Ishikawa (cell line): ENCODE measurements around the gene EZR.

Experiments
- CEBPB ChIP-seq: IDR thresholded peaks from 2 replicates; pipeline ENCODE4 v1.6.1; 2012
- CREB1 ChIP-seq: IDR thresholded peaks from 2 replicates; pipeline ENCODE4 v1.6.1; 2012; ENCODE audit warnings: low read depth
- EGR1 ChIP-seq: IDR thresholded peaks from 2 replicates; pipeline ENCODE4 v1.6.1; 2012
- EP300 ChIP-seq: IDR thresholded peaks from 2 replicates; pipeline ENCODE4 v1.6.1; 2012; ENCODE audit warnings: borderline replicate concordance
- FOXM1 ChIP-seq: IDR thresholded peaks from 2 replicates; pipeline ENCODE4 v1.6.1; 2012; ENCODE audit warnings: low read depth, borderline replicate concordance
- NFIC ChIP-seq: IDR thresholded peaks from 2 replicates; pipeline ENCODE4 v1.6.1; 2012
- RAD21 ChIP-seq: IDR thresholded peaks from 2 replicates; pipeline ENCODE4 v1.6.1; 2012; ENCODE audit warnings: low read depth
- TAF1 ChIP-seq: IDR thresholded peaks from 2 replicates; pipeline ENCODE4 v1.6.1; 2012; ENCODE audit warnings: low read depth, mild to moderate bottlenecking
- TCF12 ChIP-seq: IDR thresholded peaks from 2 replicates; pipeline ENCODE4 v1.6.1; 2012; ENCODE audit warnings: low read depth
- TEAD4 ChIP-seq: IDR thresholded peaks from 2 replicates; pipeline ENCODE4 v1.6.1; 2012
- YY1 ChIP-seq: IDR thresholded peaks from 2 replicates; pipeline ENCODE4 v1.6.1; 2012; ENCODE audit warnings: low read depth
- ZBTB7A ChIP-seq: IDR thresholded peaks from 2 replicates; pipeline ENCODE4 v1.6.1; 2012; ENCODE audit warnings: low read depth
- TF ChIP-seq, protein P1 (sequence below): IDR thresholded peaks from 2 replicates; pipeline ENCODE4 v1.6.1; 2012
- TF ChIP-seq, protein P2 (sequence below): IDR thresholded peaks from 2 replicates; pipeline ENCODE4 v1.6.1; 2012
- TF ChIP-seq, protein P3 (sequence below): IDR thresholded peaks from 2 replicates; pipeline ENCODE4 v1.6.1; 2012; ENCODE audit warnings: low read depth, mild to moderate bottlenecking

EZR gene

DNA sequence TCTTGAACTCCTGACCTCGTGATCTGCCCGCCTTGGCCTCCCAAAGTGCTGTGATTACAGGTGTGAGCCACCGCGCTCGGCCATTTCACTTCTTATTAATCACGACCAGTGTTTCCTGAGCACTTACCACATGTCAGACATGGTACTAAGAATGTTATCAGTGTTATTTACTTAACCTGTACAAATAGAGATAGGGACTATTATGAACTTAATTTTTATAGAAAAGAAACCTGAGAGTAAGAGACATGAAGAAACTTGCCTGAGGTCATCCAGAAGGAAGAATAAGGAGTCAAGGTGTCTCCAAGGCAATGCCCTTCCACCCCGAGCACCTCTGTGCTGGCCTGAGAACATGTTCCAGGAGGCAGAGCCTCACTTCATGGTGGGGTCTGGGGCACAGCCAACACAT, 29.3 kb upstream of the EZR start:
- TF ChIP-seq YY1, result no peak

DNA sequence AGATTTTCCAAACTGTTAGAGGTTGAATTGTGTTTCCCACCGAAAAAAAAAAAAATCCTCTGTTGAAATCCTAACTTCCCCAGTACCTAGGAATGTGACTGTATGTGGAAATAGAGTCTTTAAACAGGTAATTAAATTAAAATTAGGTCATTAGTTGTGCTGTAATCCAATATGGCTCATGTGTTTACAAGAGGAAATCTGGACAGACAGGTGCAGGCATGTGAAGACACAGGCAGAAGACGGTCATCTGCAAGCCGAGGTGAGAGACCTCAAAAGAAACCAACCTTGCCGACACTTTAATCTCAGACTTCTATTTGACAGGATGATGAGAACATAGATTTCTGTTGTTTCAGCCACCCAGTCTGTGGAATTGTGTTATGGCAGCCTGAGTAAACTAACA, 28.6 kb upstream of the EZR start:
- TF ChIP-seq NFIC (no peak), YY1 (no peak), TEAD4 (no peak), FOXM1 (no peak), TAF1 (no peak)
- TF ChIP-seq, protein P1, sequence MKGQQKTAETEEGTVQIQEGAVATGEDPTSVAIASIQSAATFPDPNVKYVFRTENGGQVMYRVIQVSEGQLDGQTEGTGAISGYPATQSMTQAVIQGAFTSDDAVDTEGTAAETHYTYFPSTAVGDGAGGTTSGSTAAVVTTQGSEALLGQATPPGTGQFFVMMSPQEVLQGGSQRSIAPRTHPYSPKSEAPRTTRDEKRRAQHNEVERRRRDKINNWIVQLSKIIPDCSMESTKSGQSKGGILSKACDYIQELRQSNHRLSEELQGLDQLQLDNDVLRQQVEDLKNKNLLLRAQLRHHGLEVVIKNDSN, result no peak
- TF ChIP-seq, protein P2, sequence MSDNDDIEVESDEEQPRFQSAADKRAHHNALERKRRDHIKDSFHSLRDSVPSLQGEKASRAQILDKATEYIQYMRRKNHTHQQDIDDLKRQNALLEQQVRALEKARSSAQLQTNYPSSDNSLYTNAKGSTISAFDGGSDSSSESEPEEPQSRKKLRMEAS, result no peak
- TF ChIP-seq, protein P3, sequence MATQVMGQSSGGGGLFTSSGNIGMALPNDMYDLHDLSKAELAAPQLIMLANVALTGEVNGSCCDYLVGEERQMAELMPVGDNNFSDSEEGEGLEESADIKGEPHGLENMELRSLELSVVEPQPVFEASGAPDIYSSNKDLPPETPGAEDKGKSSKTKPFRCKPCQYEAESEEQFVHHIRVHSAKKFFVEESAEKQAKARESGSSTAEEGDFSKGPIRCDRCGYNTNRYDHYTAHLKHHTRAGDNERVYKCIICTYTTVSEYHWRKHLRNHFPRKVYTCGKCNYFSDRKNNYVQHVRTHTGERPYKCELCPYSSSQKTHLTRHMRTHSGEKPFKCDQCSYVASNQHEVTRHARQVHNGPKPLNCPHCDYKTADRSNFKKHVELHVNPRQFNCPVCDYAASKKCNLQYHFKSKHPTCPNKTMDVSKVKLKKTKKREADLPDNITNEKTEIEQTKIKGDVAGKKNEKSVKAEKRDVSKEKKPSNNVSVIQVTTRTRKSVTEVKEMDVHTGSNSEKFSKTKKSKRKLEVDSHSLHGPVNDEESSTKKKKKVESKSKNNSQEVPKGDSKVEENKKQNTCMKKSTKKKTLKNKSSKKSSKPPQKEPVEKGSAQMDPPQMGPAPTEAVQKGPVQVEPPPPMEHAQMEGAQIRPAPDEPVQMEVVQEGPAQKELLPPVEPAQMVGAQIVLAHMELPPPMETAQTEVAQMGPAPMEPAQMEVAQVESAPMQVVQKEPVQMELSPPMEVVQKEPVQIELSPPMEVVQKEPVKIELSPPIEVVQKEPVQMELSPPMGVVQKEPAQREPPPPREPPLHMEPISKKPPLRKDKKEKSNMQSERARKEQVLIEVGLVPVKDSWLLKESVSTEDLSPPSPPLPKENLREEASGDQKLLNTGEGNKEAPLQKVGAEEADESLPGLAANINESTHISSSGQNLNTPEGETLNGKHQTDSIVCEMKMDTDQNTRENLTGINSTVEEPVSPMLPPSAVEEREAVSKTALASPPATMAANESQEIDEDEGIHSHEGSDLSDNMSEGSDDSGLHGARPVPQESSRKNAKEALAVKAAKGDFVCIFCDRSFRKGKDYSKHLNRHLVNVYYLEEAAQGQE, result no peak

DNA sequence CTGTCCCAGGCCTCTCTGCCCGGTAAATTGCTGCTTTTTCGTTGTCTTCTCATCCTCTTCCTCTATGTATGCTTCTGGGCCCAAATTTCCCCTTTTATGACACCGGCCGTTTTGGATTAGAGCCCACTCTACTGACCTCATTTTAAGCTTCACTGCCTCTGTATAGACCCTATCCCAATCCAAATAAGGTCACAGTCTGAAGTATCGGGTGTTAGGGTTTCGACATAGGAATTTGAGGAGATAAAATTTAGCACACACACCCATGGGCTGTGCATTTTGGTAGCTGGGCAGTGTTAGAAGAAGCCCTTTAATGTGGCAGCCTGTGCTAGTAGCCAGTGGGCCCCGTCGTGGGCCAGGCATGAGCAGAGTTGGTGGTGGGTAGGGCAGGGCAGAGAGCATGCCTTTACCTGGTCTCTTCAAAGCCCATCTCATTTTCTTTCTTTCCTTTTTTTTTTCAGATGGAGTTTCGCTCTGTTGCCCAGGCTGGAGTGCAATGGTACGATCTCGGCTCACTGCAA, 27.9 kb upstream of the EZR start:
- TF ChIP-seq RAD21, result no peak
- TF ChIP-seq, protein P2, result no peak
- TF ChIP-seq TEAD4, result 0 out of 2 replicates have a peak, but pooled peaks have one; percentile 35
- TF ChIP-seq, protein P3, result no peak
- TF ChIP-seq, protein P1, result no peak
- no peak for TF ChIP-seq CREB1
- no peak for TF ChIP-seq YY1
- no peak for TF ChIP-seq TAF1
- TF ChIP-seq CEBPB, result peak; percentile 61
- TF ChIP-seq TCF12, result peak; percentile 40; the same call in 1 of the 2 replicates
- peak; percentile 42; the same call in 1 of the 2 replicates for TF ChIP-seq EP300
- TF ChIP-seq ZBTB7A, result no peak
- no peak for TF ChIP-seq FOXM1
- peak; percentile 37; the same call in 1 of the 2 replicates for TF ChIP-seq NFIC
- TF ChIP-seq EGR1, result no peak

DNA sequence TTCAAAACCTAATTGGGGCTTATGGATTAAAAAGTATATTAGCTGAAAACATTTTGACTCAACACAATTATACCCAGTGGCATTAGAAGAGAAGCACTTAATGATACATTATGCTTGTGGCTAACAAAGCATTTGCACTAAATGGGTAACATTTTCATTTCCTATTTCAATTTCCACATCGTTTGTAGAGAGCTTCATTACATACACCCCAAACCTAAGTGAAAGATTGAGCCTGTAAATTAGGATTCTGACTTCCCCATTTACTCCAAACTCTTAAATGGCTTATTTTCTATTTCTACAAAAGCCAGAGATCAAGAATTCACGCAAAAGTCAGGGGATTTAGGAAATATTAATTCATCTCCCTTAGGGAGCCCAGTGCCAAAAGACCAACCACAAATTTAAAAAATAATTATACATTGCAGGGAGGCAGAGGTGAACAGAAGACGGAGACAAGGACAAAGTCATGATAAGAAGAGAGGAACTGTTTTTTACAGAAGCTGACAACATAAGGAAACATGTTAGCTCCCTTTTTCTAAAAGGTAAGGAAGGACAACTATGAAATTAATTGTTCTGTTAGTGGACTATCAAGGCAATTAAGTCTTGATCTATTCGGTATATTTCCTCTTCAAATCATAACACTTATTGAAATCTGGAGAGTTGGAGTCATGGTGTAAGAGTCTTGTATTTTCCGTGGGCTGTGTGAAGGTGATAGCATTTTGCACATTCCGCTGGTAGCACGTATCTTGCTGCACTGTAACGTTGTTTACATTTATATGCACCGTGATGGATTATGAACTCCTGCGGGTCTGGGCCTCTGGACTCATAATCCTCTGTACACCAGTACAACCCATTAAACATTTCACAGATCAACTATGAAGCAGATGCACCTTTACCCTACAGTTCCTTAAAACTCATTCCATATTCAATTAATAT, 24.8 kb upstream of the EZR start:
- TF ChIP-seq RAD21, result no peak
- TF ChIP-seq TAF1, result no peak
- TF ChIP-seq YY1, result no peak
- no peak for TF ChIP-seq EGR1
- no peak for TF ChIP-seq NFIC
- no peak for TF ChIP-seq EP300

DNA sequence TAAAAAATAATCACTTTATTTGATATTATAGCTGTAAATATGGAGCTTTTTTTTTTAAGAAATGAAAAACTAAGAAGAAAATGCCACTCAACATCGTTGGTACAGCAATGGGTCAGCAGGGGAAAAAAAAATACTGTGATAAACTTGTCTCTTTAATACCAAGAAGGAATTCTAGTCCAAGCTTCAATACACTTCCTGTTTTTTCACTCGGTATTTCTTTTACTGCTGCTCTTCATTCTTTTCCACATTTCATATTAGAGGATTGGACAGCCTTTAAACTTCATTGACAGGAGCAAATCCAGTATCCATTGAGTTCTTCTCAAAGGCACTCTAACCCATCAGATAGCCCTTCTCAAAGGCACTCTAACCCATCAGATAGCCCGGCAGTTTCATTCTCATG, 22.2 kb upstream of the EZR start:
- no peak for TF ChIP-seq EGR1
- no peak for TF ChIP-seq TCF12
- no peak for TF ChIP-seq EP300
- TF ChIP-seq CREB1, result no peak
- no peak for TF ChIP-seq ZBTB7A
- no peak for TF ChIP-seq RAD21
- no peak for TF ChIP-seq CEBPB
- TF ChIP-seq, protein P1, result no peak
- TF ChIP-seq TAF1, result no peak
- TF ChIP-seq YY1, result no peak
- TF ChIP-seq NFIC, result no peak
